Natural killer cell (primary cell): ENCODE measurements around the gene TTC28. TPM values are rescaled to one million over a fixed set of nuclear protein-coding genes. Genes with fewer than 3 reads are reported as not detected.

ENCODE experiments used
- ATAC-seq, 3 donors: fragments of 150-1000 bp in 2 of 3; fragments of 200-7000 bp in 1 of 3; cut with Tn5 transposase; 1 replicate in 1 of 3; 2 replicates in 2 of 3; pipeline ENCODE4 v1.10.0; 2021; ENCODE audit warnings: mild to moderate bottlenecking in 2 of 3, moderate library complexity in 2 of 3
- DNase-seq, 2 donors: peaks; one replicate each; pipeline versions ENCODE4 v3.0.0 to v3.0.0-alpha.2; 2013 to 2021; ENCODE audit warnings: mixed read lengths in 1 of 2
- H3K27ac ChIP-seq: one replicate; pipeline ENCODE4 v1.5.1; 2013; ENCODE audit warnings: mild to moderate bottlenecking, low read length
- H3K27me3 ChIP-seq: one replicate; pipeline ENCODE4 v1.6.1; 2013; ENCODE audit warnings: low read length; ENCODE audit not compliant: control insufficient read depth, insufficient read depth
- H3K36me3 ChIP-seq: one replicate; pipeline ENCODE4 v1.6.1; 2013; ENCODE audit warnings: low read length; ENCODE audit not compliant: control insufficient read depth, insufficient read depth
- H3K4me1 ChIP-seq: one replicate; pipeline ENCODE4 v1.6.1; 2013; ENCODE audit warnings: low read length; ENCODE audit not compliant: control insufficient read depth, insufficient read depth
- H3K4me3 ChIP-seq: one replicate; pipeline ENCODE4 v1.5.1; 2013; ENCODE audit warnings: low read length
- H3K9me3 ChIP-seq: one replicate; pipeline ENCODE4 v1.6.1; 2013; ENCODE audit warnings: low read length; ENCODE audit not compliant: control insufficient read depth, insufficient read depth
- H3K27ac Mint-ChIP-seq, 2 donors: one replicate each; pipeline ENCODE4 v1.8.0; 2022; ENCODE audit warnings: mild to moderate bottlenecking in 2 of 2, mixed read lengths in 2 of 2, moderate library complexity in 1 of 2
- H3K27me3 Mint-ChIP-seq, 2 donors: one replicate each; pipeline ENCODE4 v1.8.0; 2022; ENCODE audit warnings: low read depth in 2 of 2, mixed read lengths in 2 of 2
- H3K36me3 Mint-ChIP-seq: one replicate; pipeline ENCODE4 v1.8.0; 2022; ENCODE audit warnings: mixed read lengths
- H3K4me1 Mint-ChIP-seq, 2 donors: one replicate each; pipeline ENCODE4 v1.8.0; 2022; ENCODE audit warnings: mixed read lengths in 2 of 2
- H3K4me3 Mint-ChIP-seq: one replicate; pipeline ENCODE4 v1.8.0; 2022; ENCODE audit warnings: mild to moderate bottlenecking, moderate library complexity, mixed read lengths
- H3K9me3 Mint-ChIP-seq, 2 donors: one replicate each; pipeline ENCODE4 v1.8.0; 2022; ENCODE audit warnings: mixed read lengths in 2 of 2
- WGBS: methylation state at CpG from one replicate; pipeline ENCODE4 v1.1.7; 2013; ENCODE audit warnings: missing lambda C conversion rate; ENCODE audit not compliant: insufficient coverage; 5-methylcytosine and 5-hydroxymethylcytosine counted together
- intact Hi-C: fragments of 100-400 bp; cut with micrococcal nuclease; formaldehyde crosslinking; loops from one replicate; pipeline ENCODE4 v1.14.2; 2022
- total RNA-seq, 4 donors: library from RNA; stranded (reverse); fragments of 120-200 nt in 1 of 4; gene quantifications; one replicate each; pipeline versions ENCODE4 v1.2.3 to v1.2.4, GENCODE V29; 2013 to 2022
- TF ChIP-seq, protein P1 (sequence below): fragments of 200-600 bp; IDR thresholded peaks from one replicate; pipeline ENCODE4 v1.8.0; 2022; ENCODE audit warnings: antibody characterized with exemption

TTC28 gene
- total RNA-seq, 3 donors from 2014 or later (not counting 1 experiment from before 2014, with no cell fraction given), result 4.1 to 10.0 (median 8.6) TPM

DNA sequence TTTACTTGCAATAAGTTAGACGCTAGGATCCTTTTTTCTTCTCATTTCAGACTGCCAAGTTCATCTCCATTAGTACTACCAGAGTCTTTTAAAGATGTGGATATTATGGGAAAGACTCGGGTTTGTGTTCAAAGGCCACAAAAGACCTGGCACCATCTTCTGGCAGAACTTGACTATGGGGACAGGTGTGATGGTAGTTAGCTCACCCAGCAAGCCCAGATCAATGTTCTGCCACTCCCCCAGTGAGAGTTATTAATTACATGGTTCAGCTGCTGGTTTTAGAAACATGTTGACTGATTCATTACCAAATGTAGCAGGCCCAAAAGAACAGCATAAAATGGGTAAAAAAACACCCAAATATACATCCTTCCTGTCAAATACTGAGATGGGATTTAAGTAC is 427.1 kb downstream of the TTC28 start:
- Histone ChIP-seq H3K4me1 (no peaks in the 10 kb centered on the region), H3K9me3 (no peaks in the 10 kb centered on the region), H3K36me3 (no peaks in the 10 kb centered on the region), H3K27me3 (no peaks in the 10 kb centered on the region), H3K4me3 (no peak overlapping the region), H3K27ac (no peak overlapping the region)
- no peak for ATAC-seq
- H3K27ac Mint-ChIP-seq, result no peak overlapping the region
- H3K27me3 Mint-ChIP-seq, result peaks cover 6 to 9% of the 10 kb centered on the region in 2 donors
- H3K36me3 Mint-ChIP-seq, result no peaks in the 10 kb centered on the region
- no peak for DNase-seq
- 83% methylated on average over 1 of the region's 2 CpGs for WGBS
- intact Hi-C loops, result no loop called here
- H3K4me3 Mint-ChIP-seq, result no peak overlapping the region
- no peaks in the 10 kb centered on the region for H3K4me1 Mint-ChIP-seq
- H3K9me3 Mint-ChIP-seq, result no peaks in the 10 kb centered on the region
- TF ChIP-seq, protein P1, sequence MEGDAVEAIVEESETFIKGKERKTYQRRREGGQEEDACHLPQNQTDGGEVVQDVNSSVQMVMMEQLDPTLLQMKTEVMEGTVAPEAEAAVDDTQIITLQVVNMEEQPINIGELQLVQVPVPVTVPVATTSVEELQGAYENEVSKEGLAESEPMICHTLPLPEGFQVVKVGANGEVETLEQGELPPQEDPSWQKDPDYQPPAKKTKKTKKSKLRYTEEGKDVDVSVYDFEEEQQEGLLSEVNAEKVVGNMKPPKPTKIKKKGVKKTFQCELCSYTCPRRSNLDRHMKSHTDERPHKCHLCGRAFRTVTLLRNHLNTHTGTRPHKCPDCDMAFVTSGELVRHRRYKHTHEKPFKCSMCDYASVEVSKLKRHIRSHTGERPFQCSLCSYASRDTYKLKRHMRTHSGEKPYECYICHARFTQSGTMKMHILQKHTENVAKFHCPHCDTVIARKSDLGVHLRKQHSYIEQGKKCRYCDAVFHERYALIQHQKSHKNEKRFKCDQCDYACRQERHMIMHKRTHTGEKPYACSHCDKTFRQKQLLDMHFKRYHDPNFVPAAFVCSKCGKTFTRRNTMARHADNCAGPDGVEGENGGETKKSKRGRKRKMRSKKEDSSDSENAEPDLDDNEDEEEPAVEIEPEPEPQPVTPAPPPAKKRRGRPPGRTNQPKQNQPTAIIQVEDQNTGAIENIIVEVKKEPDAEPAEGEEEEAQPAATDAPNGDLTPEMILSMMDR, result no peak

DNA sequence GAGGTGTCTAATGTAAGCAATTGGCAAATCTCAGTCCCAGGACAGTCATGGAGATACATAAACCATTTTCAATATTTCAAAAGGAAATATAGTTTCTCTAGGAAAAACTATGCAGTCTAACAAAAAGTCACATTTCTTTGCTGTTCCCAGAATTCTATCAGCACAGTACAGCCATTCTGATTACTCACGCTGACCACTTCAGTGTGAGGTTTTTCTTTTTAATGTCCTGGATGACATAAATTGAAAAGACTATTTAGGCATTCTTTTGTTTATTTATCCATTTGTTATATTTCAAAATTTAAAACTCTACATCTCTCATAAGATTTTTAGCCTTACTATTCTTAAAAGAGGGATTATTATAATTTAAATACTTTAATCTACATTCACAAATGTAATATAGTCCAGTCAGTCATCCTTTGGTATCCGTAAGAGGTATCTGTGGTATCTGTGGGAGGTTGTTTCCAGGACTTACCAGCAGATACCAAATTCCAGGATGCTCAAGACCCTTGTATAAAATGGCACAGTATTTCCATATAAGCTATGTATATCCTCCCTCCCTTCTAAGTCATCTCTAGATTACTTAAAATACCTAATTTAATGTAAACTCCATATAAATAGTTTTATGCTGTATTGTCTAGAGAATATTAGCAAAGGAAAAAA is 429.5 kb downstream of the TTC28 start:
- no peak for ATAC-seq
- no CpG with 5 or more reads among the region's 2 CpGs for WGBS
- Mint-ChIP-seq H3K27ac (no peak overlapping the region), H3K4me1 (no peaks in the 10 kb centered on the region), H3K36me3 (no peaks in the 10 kb centered on the region), H3K9me3 (no peaks in the 10 kb centered on the region), H3K4me3 (no peak overlapping the region), H3K27me3 (peaks cover 9 to 21% of the 10 kb centered on the region in 2 donors)
- H3K9me3 ChIP-seq, result no peaks in the 10 kb centered on the region
- TF ChIP-seq, protein P1, result no peak
- intact Hi-C loops, result no loop called here
- H3K4me1 ChIP-seq, result no peaks in the 10 kb centered on the region
- no peaks in the 10 kb centered on the region for H3K27me3 ChIP-seq
- H3K4me3 ChIP-seq, result no peak overlapping the region
- no peak for DNase-seq
- H3K27ac ChIP-seq, result no peak overlapping the region
- no peaks in the 10 kb centered on the region for H3K36me3 ChIP-seq

DNA sequence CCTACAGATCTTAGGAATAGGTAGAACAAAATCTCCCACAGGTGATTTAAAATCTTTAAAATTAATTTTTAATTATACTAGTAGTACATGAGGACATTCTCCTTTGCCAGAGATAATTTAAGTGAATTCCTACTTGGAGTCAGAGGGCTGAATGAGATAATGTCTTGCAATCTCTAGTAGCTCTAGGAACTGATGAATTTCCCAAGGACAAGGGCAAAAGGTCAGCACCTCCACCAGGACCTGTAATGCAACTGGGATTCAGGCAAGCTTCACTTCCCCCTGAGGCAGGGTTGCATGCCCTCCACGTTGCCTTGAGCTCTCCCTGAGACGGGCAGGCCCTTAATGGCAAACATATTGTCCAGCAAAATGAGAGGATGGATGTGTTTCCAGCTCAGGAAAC is 430.2 kb downstream of the TTC28 start:
- 100% methylated on average over 1 of the region's 2 CpGs for WGBS
- TF ChIP-seq, protein P1, result no peak
- Histone ChIP-seq H3K4me3 (no peak overlapping the region), H3K9me3 (no peaks in the 10 kb centered on the region), H3K4me1 (no peaks in the 10 kb centered on the region), H3K27me3 (no peaks in the 10 kb centered on the region), H3K36me3 (no peaks in the 10 kb centered on the region), H3K27ac (no peak overlapping the region)
- intact Hi-C loops, result no loop called here
- H3K4me1 Mint-ChIP-seq, result no peaks in the 10 kb centered on the region
- DNase-seq, result no peak
- H3K27me3 Mint-ChIP-seq, result peaks cover 6 to 14% of the 10 kb centered on the region in 2 donors
- H3K27ac Mint-ChIP-seq, result no peak overlapping the region
- ATAC-seq, result no peak
- H3K9me3 Mint-ChIP-seq, result no peaks in the 10 kb centered on the region
- H3K4me3 Mint-ChIP-seq, result no peak overlapping the region
- no peaks in the 10 kb centered on the region for H3K36me3 Mint-ChIP-seq
